AG10803 (cell line): ENCODE results near the gene KAT14.
A peak's percentile ranks its signal among the peaks of the same experiment; 100 is the strongest.
"Not testable (repeated sequence)": the region's sequence is repeated elsewhere in the genome, so short reads cannot be mapped to it uniquely, and the experiment has no call there.

Experiments used
- DNase-seq: peaks from one replicate; pipeline ENCODE4 v3.0.0; 2010; ENCODE audit warnings: low read depth
- H3K4me3 ChIP-seq: 2 replicates; pipeline ENCODE4 v1.5.1; 2011; ENCODE audit warnings: mild to moderate bottlenecking, low read length, control low read depth
- CTCF ChIP-seq: conservative IDR thresholded peaks from 2 replicates; pipeline ENCODE4 v1.5.1; 2011; ENCODE audit warnings: mild to moderate bottlenecking, low read length, control low read depth, inconsistent platforms

Gene KAT14

GRCh38 chr20:18180815-18181214 lies 43.2 kb downstream of the KAT14 start:
- TF ChIP-seq CTCF: no peak
- no peak for DNase-seq
- H3K4me3 ChIP-seq: no peak overlapping the region

- no peak overlapping the region for H3K4me3 ChIP-seq
- TF ChIP-seq CTCF: no peak
- DNase-seq: no peak
Measured at GRCh38 chr20:18187020-18187419, 49.4 kb downstream of the KAT14 start.

GRCh38 chr20:18188434-18188833 lies 50.8 kb downstream of the KAT14 start:
- no peak for TF ChIP-seq CTCF
- H3K4me3 ChIP-seq: no peak overlapping the region
- peak; percentile 84 for DNase-seq

- H3K4me3 ChIP-seq: no peak overlapping the region
- DNase-seq: no peak
- no peak for TF ChIP-seq CTCF
Measured at GRCh38 chr20:18190338-18191233, 52.9 kb downstream of the KAT14 start.

GRCh38 chr20:18191306-18191705 lies 53.6 kb downstream of the KAT14 start:
- TF ChIP-seq CTCF: no peak

GRCh38 chr20:18194461-18194860 lies 56.8 kb downstream of the KAT14 start:
- not testable (repeated sequence) for H3K4me3 ChIP-seq, DNase-seq

More at GRCh38 chr20:18191306-18191705, 53.6 kb downstream of the KAT14 start:
- DNase-seq: no peak
- H3K4me3 ChIP-seq: no peak overlapping the region

GRCh38 chr20:18195931-18196330 lies 58.3 kb downstream of the KAT14 start:
- no peak for TF ChIP-seq CTCF
- H3K4me3 ChIP-seq: no peak overlapping the region

More at GRCh38 chr20:18195931-18196330, 58.3 kb downstream of the KAT14 start:
- DNase-seq: no peak
